Suppressor macrophage treated with lipopolysaccharide for 1 hour (primary cell): ENCODE data around the gene SDK1.

Experiments
- DNase-seq, 3 donors: peaks; one replicate each; pipeline ENCODE4 v3.0.0-alpha.2; 2020 to 2022

Gene SDK1

GRCh38 chr7:4150731-4151130 lies 849.7 kb downstream of the SDK1 start:
- no peak for DNase-seq

GRCh38 chr7:4151524-4151923 lies 850.5 kb downstream of the SDK1 start:
- no peak for DNase-seq

GRCh38 chr7:4151926-4152549 lies 851.0 kb downstream of the SDK1 start:
- DNase-seq: no peak

GRCh38 chr7:4154882-4155535 lies 854.0 kb downstream of the SDK1 start:
- DNase-seq: no peak

GRCh38 chr7:4156190-4156589 lies 855.1 kb downstream of the SDK1 start:
- DNase-seq: no peak

DNA sequence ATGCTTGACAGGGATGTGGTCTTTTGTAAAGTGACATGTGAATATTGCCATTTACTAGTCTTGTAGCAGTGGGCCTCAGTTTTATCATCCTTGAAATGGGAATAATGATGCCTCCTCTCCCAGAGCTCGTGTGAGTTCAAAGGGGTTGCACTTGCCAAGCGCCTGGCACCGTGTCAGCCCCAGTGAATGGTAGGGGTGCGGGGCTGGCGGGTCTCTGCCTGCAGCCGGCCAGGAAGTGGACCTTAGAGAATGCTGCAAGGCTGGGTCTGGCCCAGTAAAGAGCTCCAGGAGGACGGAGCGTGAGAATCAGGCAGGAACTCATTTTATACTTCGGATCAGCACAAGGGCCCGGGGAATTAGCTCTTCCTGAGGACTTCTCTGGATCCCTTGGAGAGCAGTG lies 856.6 kb downstream of the SDK1 start:
- no peak for DNase-seq

DNA sequence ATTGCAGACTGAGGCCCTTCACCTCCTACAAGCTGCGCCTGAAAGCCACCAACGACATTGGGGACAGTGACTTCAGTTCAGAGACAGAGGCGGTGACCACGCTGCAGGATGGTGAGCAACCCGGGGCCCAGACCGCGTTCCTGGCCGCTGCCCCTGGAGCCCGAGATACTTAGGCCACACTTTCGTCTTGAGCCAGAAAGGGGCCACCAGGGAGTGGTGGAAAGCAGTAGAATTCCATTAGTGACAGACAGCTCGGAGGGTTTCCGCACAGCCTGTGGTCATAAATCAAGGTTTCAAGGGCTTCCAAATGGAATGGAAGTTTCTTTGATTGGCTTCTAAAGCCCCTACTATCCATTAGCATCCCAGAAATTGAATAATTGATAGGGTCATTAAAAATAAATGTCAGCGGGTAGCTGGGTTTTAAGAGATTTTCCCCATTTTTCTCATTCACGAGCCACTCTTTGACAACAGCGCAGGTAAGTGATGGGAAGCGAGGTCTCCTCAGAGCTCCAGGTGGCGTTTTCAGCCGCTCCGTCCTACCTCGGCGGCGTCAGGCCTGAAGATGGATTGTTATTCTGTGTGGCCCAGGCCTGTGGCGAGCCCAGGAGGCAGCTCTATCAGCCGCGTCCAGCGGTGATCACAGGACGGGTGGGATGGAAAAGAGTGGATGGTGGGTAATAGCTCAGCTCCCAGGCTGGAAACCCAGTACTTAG lies 857.5 kb downstream of the SDK1 start:
- no peak for DNase-seq

- DNase-seq: no peak
These were observed 858.1 kb downstream of the SDK1 start for GRCh38 chr7:4159154-4159501.

GRCh38 chr7:4159761-4160554 lies 858.9 kb downstream of the SDK1 start:
- no peak for DNase-seq

- DNase-seq: no peak
These were observed 862.0 kb downstream of the SDK1 start for GRCh38 chr7:4162884-4163564.

DNA sequence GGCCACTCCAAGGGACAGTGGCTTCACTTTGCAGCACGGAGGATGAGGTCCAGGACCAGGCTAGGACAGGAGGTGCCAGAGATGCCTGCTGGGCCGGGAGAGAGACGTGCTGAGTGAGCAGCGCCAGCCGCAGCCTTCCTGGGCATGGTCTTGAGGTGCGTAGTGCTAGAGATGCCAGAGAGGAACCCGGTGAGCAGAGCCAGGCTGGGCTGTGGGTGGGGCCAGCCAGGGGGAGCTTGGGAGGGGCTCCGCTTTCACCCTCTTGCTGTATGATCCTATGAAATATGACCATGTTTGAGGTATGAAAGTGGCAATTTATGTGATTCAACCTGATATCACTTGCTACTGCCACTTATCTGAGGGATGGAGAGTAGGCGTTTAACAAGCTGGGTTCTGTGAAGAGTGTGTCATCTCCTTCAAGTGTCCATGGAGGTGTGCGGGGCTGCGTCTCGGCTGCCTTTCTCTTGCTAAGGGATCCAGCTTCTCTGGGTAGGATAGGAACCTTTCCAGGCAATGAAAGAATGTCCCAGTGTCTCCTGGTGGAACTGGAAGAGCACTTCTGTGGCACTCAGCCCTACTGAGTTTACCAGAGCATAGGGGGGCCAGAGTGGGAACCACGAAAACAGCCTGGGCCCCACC lies 862.6 kb downstream of the SDK1 start:
- no peak for DNase-seq

- DNase-seq: no peak
These were observed 863.5 kb downstream of the SDK1 start for GRCh38 chr7:4164556-4164955.

GRCh38 chr7:4166340-4166739 lies 865.3 kb downstream of the SDK1 start:
- no peak for DNase-seq

- DNase-seq: no peak
These were observed 865.8 kb downstream of the SDK1 start for GRCh38 chr7:4166807-4167206.

- peak in 1 of 3 donors; percentile 0 for DNase-seq
These were observed 866.4 kb downstream of the SDK1 start for GRCh38 chr7:4167385-4167910.

DNA sequence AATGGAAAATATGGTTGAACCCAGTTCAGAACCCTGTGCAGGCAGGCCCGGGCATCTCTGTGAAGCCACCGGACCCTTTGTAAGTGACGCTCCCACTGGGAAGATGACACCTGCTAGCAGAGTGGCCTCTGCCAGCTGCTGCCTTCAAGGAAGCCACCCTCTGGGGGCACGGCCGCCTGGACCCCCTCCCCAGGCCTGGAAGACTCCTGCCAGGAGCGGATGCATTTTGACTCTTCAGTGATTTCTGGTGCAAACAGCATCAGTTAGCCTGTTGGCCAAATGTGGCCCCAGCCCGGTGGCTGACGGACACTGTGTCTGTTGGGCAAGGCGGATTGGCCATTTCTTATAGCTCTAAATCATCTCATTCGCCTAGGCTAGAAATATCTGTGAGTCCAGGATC lies 867.0 kb downstream of the SDK1 start:
- DNase-seq: no peak

- no peak for DNase-seq
These were observed 867.5 kb downstream of the SDK1 start for GRCh38 chr7:4168541-4168940.

DNA sequence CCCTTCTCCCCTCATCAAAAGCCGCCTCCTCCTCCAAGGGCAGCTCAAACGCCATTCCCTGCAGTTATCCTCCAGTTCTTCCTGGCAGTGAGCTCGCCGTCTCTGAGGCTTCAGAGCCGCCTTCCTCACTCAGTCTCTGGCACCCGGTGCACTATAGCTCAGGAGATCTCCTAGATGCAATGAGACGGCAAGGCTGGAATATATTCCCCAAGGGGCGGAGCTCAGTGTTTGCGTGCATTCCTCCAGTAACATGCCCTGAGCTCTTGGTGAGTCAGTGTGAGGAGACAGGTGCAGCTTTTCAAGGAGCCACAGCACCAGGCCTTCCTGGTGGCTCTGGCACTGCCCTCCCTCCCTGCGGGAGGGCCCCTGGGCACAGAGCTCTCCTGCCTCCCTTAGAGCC lies 868.4 kb downstream of the SDK1 start:
- DNase-seq: no peak

DNA sequence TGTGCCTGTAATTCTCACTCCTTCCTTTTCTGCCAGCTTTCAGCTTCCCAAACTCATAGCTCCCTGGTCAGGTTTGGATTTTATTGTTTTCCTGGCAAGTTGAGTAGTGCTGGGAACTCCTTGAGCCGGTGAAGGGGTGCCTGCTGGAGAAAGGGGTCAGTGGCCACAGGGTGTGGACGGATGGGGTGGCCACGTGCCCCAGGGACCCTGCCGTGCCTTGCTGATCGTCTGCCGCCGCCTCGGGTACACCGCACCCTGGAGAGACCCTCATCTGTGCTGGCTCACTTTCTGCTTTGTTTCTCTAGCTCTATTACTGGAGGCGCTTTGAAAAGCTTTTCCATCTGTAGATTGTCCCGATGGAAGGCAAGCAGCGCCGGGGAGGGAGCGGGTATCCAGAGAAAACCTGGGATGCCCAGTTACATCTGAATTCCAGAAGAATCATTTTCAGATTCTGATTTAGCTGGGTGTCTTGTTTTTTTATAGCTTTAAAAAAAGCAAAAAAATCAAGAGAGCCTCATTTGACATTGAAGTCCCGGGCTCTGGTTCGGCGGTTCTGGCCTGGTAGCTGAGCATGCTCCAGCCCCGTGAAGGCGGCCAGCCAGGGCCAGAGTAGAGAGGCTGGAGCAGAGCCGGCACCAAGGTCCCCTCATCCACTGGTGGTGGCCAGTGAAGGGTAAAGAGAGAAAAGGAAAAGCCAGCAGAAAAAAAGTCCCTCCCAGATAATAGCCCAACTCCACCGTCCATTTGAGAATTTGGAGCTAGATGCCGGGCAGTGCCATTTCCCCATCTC lies 870.1 kb downstream of the SDK1 start:
- no peak for DNase-seq

- DNase-seq: no peak
These were observed 871.8 kb downstream of the SDK1 start for GRCh38 chr7:4172883-4173282.

DNA sequence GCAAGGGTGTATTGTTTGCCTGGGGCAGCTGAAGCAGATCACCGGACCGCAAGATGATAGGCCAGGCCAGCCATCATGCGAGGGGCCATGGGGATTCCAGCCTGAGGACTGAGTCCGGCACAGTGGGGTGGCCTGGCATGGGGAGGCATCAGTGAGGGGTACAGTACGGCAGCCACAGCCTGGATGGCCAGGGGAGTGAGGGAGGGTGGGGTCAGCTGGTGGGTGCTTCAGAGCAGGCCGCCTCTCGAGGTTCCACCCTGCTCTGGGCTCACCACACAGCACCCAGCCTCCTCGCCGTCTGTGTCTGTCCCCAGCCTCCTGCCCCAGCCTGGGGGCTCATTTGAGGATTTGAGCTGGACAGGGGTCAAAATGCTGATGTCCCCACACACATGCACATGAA lies 872.6 kb downstream of the SDK1 start:
- no peak for DNase-seq
